ENCODE measurements around the gene TBC1D30.

DNA sequence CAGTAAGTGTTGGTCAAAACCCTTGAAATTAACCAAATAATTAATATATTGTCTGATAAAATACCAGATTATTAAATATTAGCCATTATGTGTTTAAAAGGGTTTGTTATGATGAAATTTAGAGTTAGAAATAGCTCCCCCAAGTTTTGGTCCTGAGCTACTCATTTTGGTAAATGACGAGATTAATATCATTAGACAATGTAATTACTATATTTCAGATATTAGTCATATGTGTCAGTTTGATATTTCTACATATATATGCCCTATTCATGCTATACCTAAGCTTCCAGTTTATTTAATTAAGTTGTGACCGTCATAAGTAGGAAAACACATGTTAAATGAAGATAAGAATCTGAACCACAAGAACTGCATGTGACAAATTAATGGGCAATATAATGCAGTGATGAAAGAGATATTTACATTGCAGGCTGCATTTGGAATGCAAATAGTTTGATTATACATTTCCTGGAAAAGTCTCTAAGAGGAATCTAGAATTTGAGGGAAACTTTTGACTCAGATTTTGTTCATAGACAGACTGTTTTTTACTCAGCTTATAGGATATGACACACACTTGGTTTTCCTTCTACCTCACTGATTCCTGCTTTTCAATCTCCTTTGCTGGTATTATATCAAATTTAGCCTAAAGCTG, 70.5 kb downstream of the TBC1D30 start:
- TF ChIP-seq, protein P1, sequence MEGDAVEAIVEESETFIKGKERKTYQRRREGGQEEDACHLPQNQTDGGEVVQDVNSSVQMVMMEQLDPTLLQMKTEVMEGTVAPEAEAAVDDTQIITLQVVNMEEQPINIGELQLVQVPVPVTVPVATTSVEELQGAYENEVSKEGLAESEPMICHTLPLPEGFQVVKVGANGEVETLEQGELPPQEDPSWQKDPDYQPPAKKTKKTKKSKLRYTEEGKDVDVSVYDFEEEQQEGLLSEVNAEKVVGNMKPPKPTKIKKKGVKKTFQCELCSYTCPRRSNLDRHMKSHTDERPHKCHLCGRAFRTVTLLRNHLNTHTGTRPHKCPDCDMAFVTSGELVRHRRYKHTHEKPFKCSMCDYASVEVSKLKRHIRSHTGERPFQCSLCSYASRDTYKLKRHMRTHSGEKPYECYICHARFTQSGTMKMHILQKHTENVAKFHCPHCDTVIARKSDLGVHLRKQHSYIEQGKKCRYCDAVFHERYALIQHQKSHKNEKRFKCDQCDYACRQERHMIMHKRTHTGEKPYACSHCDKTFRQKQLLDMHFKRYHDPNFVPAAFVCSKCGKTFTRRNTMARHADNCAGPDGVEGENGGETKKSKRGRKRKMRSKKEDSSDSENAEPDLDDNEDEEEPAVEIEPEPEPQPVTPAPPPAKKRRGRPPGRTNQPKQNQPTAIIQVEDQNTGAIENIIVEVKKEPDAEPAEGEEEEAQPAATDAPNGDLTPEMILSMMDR (IDR thresholded peaks at IDR 0.05), result no peak
- TF ChIP-seq POLR2A (IDR thresholded peaks at IDR 0.05), result no peak

All from tibial nerve (tissue), 3 donors.